22Rv1 (cell line): Measurements from ENCODE around the gene RNFT2.

Experiments
- CTCF ChIP-seq: fragments of 450-650 bp; IDR thresholded peaks from 2 replicates; pipeline ENCODE4 v1.5.1; 2017; ENCODE audit warnings: mild to moderate bottlenecking
- ZFX ChIP-seq: fragments of 450-650 bp; IDR thresholded peaks from 2 replicates; pipeline ENCODE4 v1.6.1; 2017; ENCODE audit warnings: antibody characterized with exemption, borderline replicate concordance

- TF ChIP-seq CTCF (no peak), ZFX (no peak)
These were observed 154.4 kb downstream of the RNFT2 start for GRCh38 chr12:116892349-116893140.
